Stimulated activated CD4-positive, alpha-beta T cell treated with anti-CD3 and anti-CD28 coated beads, Interleukin-1b, Interleukin-23, amount 100 ng/mL, for 1 hour (primary cell): Measurements from ENCODE around the gene PLPP1.

Experiments used
- DNase-seq, 2 donors: peaks; one replicate each; pipeline ENCODE4 v3.0.0-alpha.2; 2020; ENCODE audit warnings: low read depth in 2 of 2

The PLPP1 gene

GRCh38 chr5:55409775-55410174 is 125.0 kb downstream of the PLPP1 start:
- no peak for DNase-seq

DNA sequence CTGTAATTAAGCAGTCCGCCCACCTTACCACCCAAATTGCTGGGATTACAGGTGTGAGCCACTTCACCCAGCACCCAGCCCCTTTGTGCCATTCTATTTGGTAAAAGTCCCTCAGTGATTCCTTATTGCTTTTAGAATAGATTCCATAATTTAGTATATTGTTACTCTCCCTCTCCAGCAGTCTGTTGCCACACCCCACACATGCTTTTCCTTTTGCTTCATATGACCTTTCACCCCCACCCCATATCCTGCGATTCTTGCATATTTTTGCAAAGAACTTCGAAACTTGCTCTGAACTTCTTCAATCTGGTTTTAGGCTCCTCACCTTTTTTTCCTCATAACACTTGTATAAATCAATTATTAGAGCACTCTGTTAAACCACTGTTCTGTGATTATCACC is 126.8 kb downstream of the PLPP1 start:
- DNase-seq: no peak

- DNase-seq: no peak
These were observed 127.6 kb downstream of the PLPP1 start for GRCh38 chr5:55407059-55407684.

DNA sequence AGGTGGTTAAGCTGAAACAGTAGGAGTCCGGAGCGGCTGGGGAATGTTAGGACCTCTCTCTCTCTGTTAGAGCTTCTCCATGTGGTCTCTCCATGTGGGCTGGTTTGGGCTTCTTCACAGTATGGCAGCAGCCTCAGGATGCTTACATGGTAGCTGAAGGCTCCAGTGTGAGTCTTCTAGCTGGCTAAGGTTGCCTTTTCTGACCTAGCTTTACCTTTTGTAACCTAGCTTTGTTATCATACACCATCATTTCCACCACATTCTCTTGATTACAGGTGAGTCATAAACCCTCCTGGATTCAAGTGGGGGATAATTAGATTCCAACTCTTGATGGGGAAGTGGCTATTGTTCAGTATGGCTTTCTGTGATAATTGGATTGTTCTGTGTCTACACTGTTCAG is 128.5 kb downstream of the PLPP1 start:
- DNase-seq: no peak

GRCh38 chr5:55402199-55402598 is 132.6 kb downstream of the PLPP1 start:
- DNase-seq: no peak

DNA sequence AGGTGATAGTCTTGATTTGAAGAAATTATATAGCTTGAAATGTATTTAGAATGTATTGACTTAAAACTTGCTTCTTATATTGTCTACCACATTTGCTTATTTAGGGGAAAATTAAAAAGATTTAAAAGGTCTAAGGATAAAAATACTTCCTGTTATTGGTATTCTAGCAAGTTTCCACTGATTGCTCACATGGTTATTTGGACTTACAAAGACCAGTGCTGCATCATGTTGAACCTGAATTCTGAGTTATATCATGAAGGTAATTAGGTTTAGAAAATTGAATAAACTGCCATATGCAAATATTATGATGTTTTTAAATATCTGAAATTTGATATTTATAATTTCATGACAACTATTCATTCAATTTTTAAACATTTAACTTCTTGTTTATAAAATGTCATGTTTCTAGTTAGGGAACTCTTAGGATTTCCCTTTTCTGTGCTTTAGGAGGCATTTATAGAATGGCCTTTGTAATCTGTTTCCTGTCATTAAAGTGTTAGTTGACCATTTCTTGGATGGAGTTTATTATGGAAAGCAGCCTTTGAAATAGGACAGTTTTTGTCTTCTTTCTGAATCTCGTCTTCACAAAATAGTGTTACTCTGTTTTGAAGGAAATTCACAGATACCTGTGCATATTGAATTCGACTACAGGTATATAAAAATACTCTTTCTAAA is 141.1 kb downstream of the PLPP1 start:
- DNase-seq: no peak

GRCh38 chr5:55392669-55393068 is 142.1 kb downstream of the PLPP1 start:
- no peak for DNase-seq

DNA sequence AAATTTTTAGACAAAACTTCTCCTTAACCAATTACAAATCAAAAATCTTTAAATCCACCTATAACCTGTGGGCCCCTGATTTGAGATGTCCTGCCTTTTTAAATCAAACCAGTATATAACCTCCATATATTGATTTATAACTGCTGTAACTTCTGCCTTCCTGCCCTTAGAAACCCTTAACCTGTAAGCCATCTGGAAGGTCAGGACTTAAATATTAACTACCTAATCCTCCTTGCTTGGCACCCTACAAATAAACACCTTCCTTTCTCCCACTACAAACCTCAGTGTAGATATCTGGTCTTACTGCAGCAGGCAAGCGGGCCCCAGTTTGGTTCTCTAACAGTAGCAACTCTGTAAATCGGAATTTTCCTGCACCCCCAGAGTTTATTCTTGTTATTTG is 143.1 kb downstream of the PLPP1 start:
- no peak for DNase-seq

- DNase-seq: no peak
These were observed 146.9 kb downstream of the PLPP1 start for GRCh38 chr5:55387865-55388264.

- no peak for DNase-seq
These were observed 148.4 kb downstream of the PLPP1 start for GRCh38 chr5:55386356-55386755.

DNA sequence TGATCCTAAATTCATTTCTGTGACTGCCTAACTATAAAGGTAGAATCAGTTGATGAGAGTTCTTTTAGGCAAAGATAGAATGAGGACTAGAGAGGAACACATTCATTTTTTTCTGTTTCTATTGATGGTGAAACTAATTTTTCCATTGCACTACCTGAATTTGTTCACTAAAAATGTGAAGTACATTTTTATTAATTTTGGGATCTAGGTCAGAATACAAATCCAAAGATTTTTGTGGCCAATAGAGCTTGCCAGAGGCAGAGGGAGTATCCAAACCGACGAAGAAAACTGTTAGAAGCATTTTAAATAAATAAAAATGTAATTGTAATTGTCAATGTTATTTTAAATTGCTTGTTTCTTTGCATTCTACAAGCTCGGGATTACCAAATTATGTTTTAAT is 148.9 kb downstream of the PLPP1 start:
- no peak for DNase-seq

- DNase-seq: no peak
These were observed 149.5 kb downstream of the PLPP1 start for GRCh38 chr5:55385227-55385626.

DNA sequence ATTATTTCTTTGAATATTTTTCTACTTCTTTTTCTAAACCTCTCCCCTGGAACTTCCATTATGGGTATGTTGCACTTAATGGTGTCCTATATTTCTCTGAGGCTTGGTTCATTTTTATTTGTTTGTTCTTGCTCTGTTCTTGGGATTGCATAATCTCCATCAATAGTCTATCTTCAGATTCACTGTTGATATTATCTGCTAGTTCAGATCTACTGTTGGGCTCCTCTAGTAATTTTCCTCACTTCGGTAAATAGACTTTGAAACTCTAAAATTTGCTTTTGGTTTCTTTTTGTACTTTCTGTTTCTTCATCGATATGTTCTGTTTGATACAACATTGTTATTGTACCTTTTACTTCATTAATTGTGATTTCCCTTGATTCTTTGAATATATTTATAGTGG is 150.7 kb downstream of the PLPP1 start:
- no peak for DNase-seq

GRCh38 chr5:55383254-55383653 is 151.5 kb downstream of the PLPP1 start:
- DNase-seq: no peak

- no peak for DNase-seq
These were observed 157.0 kb downstream of the PLPP1 start for GRCh38 chr5:55377810-55378209.
